Ovary (tissue), 3 donors: Measurements from ENCODE around the gene LCLAT1.

Experiments
- CTCF ChIP-seq, 3 donors: fragments of 450-650 bp in 2 of 3; fragments of 200-600 bp in 1 of 3; IDR thresholded peaks; one replicate each; pipeline versions ENCODE4 v1.5.1 to v1.8.0; 2016 to 2022; ENCODE audit warnings: antibody characterized with exemption in 3 of 3, mild to moderate bottlenecking in 1 of 3
- EP300 ChIP-seq: sonication (generic); formaldehyde crosslinking; IDR thresholded peaks from one replicate; pipeline ENCODE4 v1.6.1; 2017; ENCODE audit warnings: antibody characterized with exemption
- POLR2A ChIP-seq: fragments of 450-650 bp; IDR thresholded peaks from one replicate; pipeline ENCODE4 v1.6.1; 2017; ENCODE audit warnings: antibody characterized with exemption, mild to moderate bottlenecking, moderate library complexity
- donor health status: DM: no; HTN: no; CAD: no.

- TF ChIP-seq EP300 (no peak), CTCF (IDR thresholded peaks at IDR 0.05) (no peak), POLR2A (no peak)
These were observed 101.3 kb downstream of the LCLAT1 start for GRCh38 chr2:30548386-30548785.
